SK-N-SH treated with all-trans-retinoic acid at 6 μM for 48 hours (cell line): ENCODE measurements around the gene CD244.

Experiments
- ATAC-seq: fragments of 200-7000 bp; cut with Tn5 transposase; 3 replicates; pipeline ENCODE4 v1.9.1; 2020; ENCODE audit warnings: mild to moderate bottlenecking, moderate library complexity
- ARNTL ChIP-seq: fragments of 450-650 bp; formaldehyde crosslinking; IDR thresholded peaks from 2 replicates; pipeline ENCODE4 v1.5.0; 2020; ENCODE audit warnings: low read depth, mild to moderate bottlenecking, moderate library complexity, borderline replicate concordance
- CSDC2 ChIP-seq: fragments of 250-450 bp; sonication (Bioruptor Pico); IDR thresholded peaks from 2 replicates; pipeline ENCODE4 v1.5.0; 2020; ENCODE audit warnings: mild to moderate bottlenecking, moderate library complexity
- GLIS3 ChIP-seq: fragments of 250-450 bp; sonication (Bioruptor Pico); IDR thresholded peaks from 2 replicates; pipeline ENCODE4 v1.5.0; 2020; ENCODE audit warnings: mild to moderate bottlenecking, moderate library complexity
- ISL1 ChIP-seq: fragments of 250-450 bp; sonication (Bioruptor Pico); IDR thresholded peaks from 2 replicates; pipeline ENCODE4 v2.1.2; 2022; ENCODE audit warnings: mild to moderate bottlenecking, moderate library complexity
- OSR1 ChIP-seq: fragments of 250-450 bp; sonication (Bioruptor Pico); IDR thresholded peaks from 2 replicates; pipeline ENCODE4 v1.8.0; 2022; ENCODE audit warnings: moderate library complexity, mild to moderate bottlenecking, inconsistent platforms
- PPARA ChIP-seq: fragments of 250-450 bp; sonication (Bioruptor Pico); IDR thresholded peaks from 2 replicates; pipeline ENCODE4 v1.5.0; 2020; ENCODE audit warnings: mild to moderate bottlenecking, borderline replicate concordance
- RARB ChIP-seq: fragments of 250-450 bp; sonication (Bioruptor Pico); IDR thresholded peaks from 2 replicates; pipeline ENCODE4 v1.8.0; 2021; ENCODE audit warnings: mild to moderate bottlenecking, moderate library complexity
- SNAI2 ChIP-seq: fragments of 250-450 bp; sonication (Bioruptor Pico); IDR thresholded peaks from 2 replicates; pipeline ENCODE4 v1.5.0; 2020; ENCODE audit warnings: mild to moderate bottlenecking, moderate library complexity
- TCF4 ChIP-seq: fragments of 250-450 bp; sonication (Bioruptor Pico); IDR thresholded peaks from 2 replicates; pipeline ENCODE4 v1.8.0; 2021; ENCODE audit warnings: mild to moderate bottlenecking, moderate library complexity, borderline replicate concordance
- TOX ChIP-seq: fragments of 250-450 bp; sonication (Bioruptor Pico); IDR thresholded peaks from 2 replicates; pipeline ENCODE4 v1.8.0; 2021; ENCODE audit warnings: mild to moderate bottlenecking, moderate library complexity, borderline replicate concordance
- ZC3H10 ChIP-seq: fragments of 250-450 bp; sonication (Bioruptor Pico); IDR thresholded peaks from 2 replicates; pipeline ENCODE4 v1.5.1; 2021; ENCODE audit warnings: mild to moderate bottlenecking, moderate library complexity
- ZFP3 ChIP-seq: fragments of 250-450 bp; sonication (Bioruptor Pico); IDR thresholded peaks from 2 replicates; pipeline ENCODE4 v1.5.0; 2020; ENCODE audit warnings: mild to moderate bottlenecking, moderate library complexity
- ZFP30 ChIP-seq: fragments of 450-650 bp; formaldehyde crosslinking; IDR thresholded peaks from 2 replicates; pipeline ENCODE4 v1.5.0; 2022; ENCODE audit warnings: mild to moderate bottlenecking, moderate library complexity
- ZNF565 ChIP-seq: fragments of 450-650 bp; formaldehyde crosslinking; conservative IDR thresholded peaks from 2 replicates; pipeline ENCODE4 v1.5.0; 2020; ENCODE audit warnings: low read depth, mild to moderate bottlenecking, moderate library complexity
- ZNF70 ChIP-seq: fragments of 450-650 bp; formaldehyde crosslinking; IDR thresholded peaks from 2 replicates; pipeline ENCODE4 v1.5.0; 2020; ENCODE audit warnings: mild to moderate bottlenecking, moderate library complexity
- ZNF8 ChIP-seq: fragments of 450-650 bp; formaldehyde crosslinking; IDR thresholded peaks from 2 replicates; pipeline ENCODE4 v1.5.0; 2020; ENCODE audit warnings: mild to moderate bottlenecking, moderate library complexity
- TF ChIP-seq, protein P1 (sequence below): fragments of 250-450 bp; sonication (Bioruptor Pico); IDR thresholded peaks from 2 replicates; pipeline ENCODE4 v1.8.0; 2020; ENCODE audit warnings: mild to moderate bottlenecking, moderate library complexity, borderline replicate concordance
- TF ChIP-seq, protein P2 (sequence below): fragments of 250-450 bp; sonication (Bioruptor Pico); IDR thresholded peaks from 2 replicates; pipeline ENCODE4 v1.5.0; 2020; ENCODE audit warnings: mild to moderate bottlenecking, moderate library complexity
- TF ChIP-seq, protein P3 (sequence below): fragments of 250-450 bp; sonication (Bioruptor Pico); IDR thresholded peaks from 2 replicates; pipeline ENCODE4 v1.5.1; 2020; ENCODE audit warnings: low read depth, mild to moderate bottlenecking, moderate library complexity
- TF ChIP-seq, protein P4 (sequence below): fragments of 250-450 bp; sonication (Bioruptor Pico); IDR thresholded peaks from 2 replicates; pipeline ENCODE4 v1.8.0; 2021; ENCODE audit warnings: low read depth, mild to moderate bottlenecking, moderate library complexity, borderline replicate concordance
- TF ChIP-seq, protein P5 (sequence below): fragments of 250-450 bp; sonication (Bioruptor Pico); IDR thresholded peaks from 2 replicates; pipeline ENCODE4 v1.5.1; 2021; ENCODE audit warnings: mild to moderate bottlenecking, moderate library complexity

CD244 gene

DNA sequence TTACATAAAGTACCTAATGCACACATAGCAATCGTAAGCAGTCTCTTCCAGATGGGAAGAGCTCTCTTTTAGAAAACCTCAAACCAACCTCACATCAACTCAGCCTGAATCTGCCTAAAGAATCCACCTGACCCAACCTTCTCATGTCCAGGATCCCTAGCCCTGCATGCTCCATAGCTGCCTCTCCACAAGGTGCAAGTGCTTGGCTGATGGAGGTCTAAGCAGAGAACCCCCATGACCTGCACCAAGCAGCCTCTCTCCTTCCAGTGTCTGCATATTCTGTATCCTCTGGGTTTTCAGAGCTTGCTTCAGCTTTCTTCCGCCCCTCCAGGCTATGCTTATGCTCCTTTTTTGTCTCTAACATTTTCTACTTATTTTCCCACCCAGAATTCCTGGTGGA is 64.2 kb downstream of the CD244 start:
- TF ChIP-seq ZC3H10 (CRISPR knock-in tag) (no peak), ZNF70 (CRISPR knock-in tag) (no peak), SNAI2 (CRISPR knock-in tag) (no peak), ARNTL (CRISPR knock-in tag) (no peak), CSDC2 (no peak), TCF4 (no peak), ZNF8 (CRISPR knock-in tag) (no peak), TOX (CRISPR knock-in tag) (no peak), OSR1 (CRISPR knock-in tag) (no peak), GLIS3 (CRISPR knock-in tag) (no peak)
- TF ChIP-seq, protein P1, sequence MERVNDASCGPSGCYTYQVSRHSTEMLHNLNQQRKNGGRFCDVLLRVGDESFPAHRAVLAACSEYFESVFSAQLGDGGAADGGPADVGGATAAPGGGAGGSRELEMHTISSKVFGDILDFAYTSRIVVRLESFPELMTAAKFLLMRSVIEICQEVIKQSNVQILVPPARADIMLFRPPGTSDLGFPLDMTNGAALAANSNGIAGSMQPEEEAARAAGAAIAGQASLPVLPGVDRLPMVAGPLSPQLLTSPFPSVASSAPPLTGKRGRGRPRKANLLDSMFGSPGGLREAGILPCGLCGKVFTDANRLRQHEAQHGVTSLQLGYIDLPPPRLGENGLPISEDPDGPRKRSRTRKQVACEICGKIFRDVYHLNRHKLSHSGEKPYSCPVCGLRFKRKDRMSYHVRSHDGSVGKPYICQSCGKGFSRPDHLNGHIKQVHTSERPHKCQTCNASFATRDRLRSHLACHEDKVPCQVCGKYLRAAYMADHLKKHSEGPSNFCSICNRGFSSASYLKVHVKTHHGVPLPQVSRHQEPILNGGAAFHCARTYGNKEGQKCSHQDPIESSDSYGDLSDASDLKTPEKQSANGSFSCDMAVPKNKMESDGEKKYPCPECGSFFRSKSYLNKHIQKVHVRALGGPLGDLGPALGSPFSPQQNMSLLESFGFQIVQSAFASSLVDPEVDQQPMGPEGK, result no peak
- no peak for ATAC-seq

DNA sequence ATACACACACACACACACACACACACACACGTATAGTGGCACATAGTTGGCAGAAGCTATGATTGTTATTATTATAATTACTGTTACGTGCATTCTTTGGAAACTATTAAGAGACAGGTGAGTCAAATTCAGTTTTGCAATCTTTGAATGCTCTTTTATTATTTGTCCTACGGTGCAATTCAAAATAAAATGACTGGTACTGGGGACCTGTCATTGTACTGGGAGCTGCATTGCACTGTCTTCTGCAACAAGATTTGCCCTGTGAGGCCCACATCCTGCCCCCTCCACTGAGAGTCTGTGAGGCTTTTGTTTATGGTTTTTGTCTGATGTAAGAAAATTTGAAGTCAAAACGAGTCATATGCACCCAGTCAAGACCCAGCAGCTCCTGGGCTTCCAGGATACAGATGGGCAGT is 64.8 kb downstream of the CD244 start:
- no peak for TF ChIP-seq RARB (CRISPR knock-in tag)
- TF ChIP-seq ISL1 (CRISPR knock-in tag), result no peak
- TF ChIP-seq SNAI2 (CRISPR knock-in tag), result no peak
- TF ChIP-seq ZFP3 (CRISPR knock-in tag), result no peak
- TF ChIP-seq, protein P2, sequence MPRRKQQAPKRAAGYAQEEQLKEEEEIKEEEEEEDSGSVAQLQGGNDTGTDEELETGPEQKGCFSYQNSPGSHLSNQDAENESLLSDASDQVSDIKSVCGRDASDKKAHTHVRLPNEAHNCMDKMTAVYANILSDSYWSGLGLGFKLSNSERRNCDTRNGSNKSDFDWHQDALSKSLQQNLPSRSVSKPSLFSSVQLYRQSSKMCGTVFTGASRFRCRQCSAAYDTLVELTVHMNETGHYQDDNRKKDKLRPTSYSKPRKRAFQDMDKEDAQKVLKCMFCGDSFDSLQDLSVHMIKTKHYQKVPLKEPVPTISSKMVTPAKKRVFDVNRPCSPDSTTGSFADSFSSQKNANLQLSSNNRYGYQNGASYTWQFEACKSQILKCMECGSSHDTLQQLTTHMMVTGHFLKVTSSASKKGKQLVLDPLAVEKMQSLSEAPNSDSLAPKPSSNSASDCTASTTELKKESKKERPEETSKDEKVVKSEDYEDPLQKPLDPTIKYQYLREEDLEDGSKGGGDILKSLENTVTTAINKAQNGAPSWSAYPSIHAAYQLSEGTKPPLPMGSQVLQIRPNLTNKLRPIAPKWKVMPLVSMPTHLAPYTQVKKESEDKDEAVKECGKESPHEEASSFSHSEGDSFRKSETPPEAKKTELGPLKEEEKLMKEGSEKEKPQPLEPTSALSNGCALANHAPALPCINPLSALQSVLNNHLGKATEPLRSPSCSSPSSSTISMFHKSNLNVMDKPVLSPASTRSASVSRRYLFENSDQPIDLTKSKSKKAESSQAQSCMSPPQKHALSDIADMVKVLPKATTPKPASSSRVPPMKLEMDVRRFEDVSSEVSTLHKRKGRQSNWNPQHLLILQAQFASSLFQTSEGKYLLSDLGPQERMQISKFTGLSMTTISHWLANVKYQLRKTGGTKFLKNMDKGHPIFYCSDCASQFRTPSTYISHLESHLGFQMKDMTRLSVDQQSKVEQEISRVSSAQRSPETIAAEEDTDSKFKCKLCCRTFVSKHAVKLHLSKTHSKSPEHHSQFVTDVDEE (CRISPR knock-in tag), result no peak
- no peak for TF ChIP-seq OSR1 (CRISPR knock-in tag)
- TF ChIP-seq ZC3H10 (CRISPR knock-in tag), result no peak
- no peak for TF ChIP-seq TOX (CRISPR knock-in tag)
- no peak for TF ChIP-seq TCF4
- TF ChIP-seq, protein P3, sequence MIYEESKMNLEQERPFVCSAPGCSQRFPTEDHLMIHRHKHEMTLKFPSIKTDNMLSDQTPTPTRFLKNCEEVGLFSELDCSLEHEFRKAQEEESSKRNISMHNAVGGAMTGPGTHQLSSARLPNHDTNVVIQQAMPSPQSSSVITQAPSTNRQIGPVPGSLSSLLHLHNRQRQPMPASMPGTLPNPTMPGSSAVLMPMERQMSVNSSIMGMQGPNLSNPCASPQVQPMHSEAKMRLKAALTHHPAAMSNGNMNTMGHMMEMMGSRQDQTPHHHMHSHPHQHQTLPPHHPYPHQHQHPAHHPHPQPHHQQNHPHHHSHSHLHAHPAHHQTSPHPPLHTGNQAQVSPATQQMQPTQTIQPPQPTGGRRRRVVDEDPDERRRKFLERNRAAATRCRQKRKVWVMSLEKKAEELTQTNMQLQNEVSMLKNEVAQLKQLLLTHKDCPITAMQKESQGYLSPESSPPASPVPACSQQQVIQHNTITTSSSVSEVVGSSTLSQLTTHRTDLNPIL (CRISPR knock-in tag), result no peak
- TF ChIP-seq PPARA (CRISPR knock-in tag), result no peak
- TF ChIP-seq, protein P1, result no peak
- TF ChIP-seq, protein P4, sequence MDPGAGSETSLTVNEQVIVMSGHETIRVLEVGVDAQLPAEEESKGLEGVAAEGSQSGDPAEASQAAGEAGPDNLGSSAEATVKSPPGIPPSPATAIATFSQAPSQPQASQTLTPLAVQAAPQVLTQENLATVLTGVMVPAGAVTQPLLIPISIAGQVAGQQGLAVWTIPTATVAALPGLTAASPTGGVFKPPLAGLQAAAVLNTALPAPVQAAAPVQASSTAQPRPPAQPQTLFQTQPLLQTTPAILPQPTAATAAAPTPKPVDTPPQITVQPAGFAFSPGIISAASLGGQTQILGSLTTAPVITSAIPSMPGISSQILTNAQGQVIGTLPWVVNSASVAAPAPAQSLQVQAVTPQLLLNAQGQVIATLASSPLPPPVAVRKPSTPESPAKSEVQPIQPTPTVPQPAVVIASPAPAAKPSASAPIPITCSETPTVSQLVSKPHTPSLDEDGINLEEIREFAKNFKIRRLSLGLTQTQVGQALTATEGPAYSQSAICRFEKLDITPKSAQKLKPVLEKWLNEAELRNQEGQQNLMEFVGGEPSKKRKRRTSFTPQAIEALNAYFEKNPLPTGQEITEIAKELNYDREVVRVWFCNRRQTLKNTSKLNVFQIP (CRISPR knock-in tag), result no peak
- ATAC-seq, result no peak

DNA sequence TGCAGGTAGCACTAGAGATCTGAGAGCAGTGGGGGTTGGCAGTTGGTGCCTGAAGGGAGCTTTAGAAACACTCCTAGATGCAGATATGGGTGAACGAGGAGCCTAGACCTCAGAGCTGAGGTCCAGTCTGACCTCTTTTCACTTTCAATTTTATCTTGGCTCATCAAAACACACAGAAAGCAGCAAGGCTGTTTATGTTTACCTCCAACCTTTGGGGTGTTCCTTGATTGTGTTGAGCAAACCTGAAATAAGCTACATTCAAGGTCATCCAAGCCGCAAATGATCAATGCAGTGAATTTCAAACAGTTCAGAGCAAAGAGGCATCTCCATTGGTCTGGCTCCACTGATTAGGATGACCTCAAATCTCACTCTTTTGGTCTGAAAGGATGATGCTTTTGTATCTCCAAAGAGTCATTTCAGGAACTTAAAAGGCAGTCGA is 65.4 kb downstream of the CD244 start:
- no peak for ATAC-seq
- no peak for TF ChIP-seq TCF4
- TF ChIP-seq GLIS3 (CRISPR knock-in tag), result no peak
- TF ChIP-seq, protein P5, sequence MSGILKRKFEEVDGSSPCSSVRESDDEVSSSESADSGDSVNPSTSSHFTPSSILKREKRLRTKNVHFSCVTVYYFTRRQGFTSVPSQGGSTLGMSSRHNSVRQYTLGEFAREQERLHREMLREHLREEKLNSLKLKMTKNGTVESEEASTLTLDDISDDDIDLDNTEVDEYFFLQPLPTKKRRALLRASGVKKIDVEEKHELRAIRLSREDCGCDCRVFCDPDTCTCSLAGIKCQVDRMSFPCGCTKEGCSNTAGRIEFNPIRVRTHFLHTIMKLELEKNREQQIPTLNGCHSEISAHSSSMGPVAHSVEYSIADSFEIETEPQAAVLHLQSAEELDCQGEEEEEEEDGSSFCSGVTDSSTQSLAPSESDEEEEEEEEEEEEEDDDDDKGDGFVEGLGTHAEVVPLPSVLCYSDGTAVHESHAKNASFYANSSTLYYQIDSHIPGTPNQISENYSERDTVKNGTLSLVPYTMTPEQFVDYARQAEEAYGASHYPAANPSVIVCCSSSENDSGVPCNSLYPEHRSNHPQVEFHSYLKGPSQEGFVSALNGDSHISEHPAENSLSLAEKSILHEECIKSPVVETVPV (CRISPR knock-in tag), result no peak
- TF ChIP-seq, protein P2 (CRISPR knock-in tag), result no peak
- no peak for TF ChIP-seq ISL1 (CRISPR knock-in tag)
- TF ChIP-seq ZFP3 (CRISPR knock-in tag), result no peak
- no peak for TF ChIP-seq CSDC2
- TF ChIP-seq OSR1 (CRISPR knock-in tag), result no peak
- no peak for TF ChIP-seq ZFP30 (CRISPR knock-in tag)
- no peak for TF ChIP-seq ZNF8 (CRISPR knock-in tag)
- no peak for TF ChIP-seq ARNTL (CRISPR knock-in tag)
- TF ChIP-seq ZNF565 (CRISPR knock-in tag), result no peak
